Measurements from ENCODE around the gene GPBAR1.

GRCh38 chr2:218217360-218218267 is 43.2 kb upstream of the GPBAR1 start:
- TF ChIP-seq CTCF (IDR thresholded peaks at IDR 0.05): no peak
- TF ChIP-seq POLR2A (IDR thresholded peaks at IDR 0.05): peak in 1 of 4 donors; percentile 35
- peak in 1 of 2 donors; percentile 39 for TF ChIP-seq POLR2AphosphoS5 (IDR thresholded peaks at IDR 0.05)
- no peak for TF ChIP-seq EP300 (IDR thresholded peaks at IDR 0.05)

Data from upper lobe of left lung (tissue), 4 donors.